ENCODE data around the gene F2R. TPM values are rescaled to one million over a fixed set of nuclear protein-coding genes. Genes with fewer than 3 reads are reported as not detected.
"Not testable (repeated sequence)": the region's sequence is repeated elsewhere in the genome, so short reads cannot be mapped to it uniquely, and the experiment has no call there.

The F2R gene
- polyA plus RNA-seq, 4 donors, result 54.0 to 68.6 (median 61.3) TPM

- no peak for DNase-seq (ENCODE audit: low read depth in 4 of 4, low spot score in 2 of 4)
Measured at GRCh38 chr5:76717222-76718083, 1.5 kb downstream of the F2R start.

GRCh38 chr5:76718381-76718832, 2.5 kb downstream of the F2R start:
- DNase-seq (ENCODE audit: low read depth in 4 of 4, low spot score in 2 of 4), result no peak

GRCh38 chr5:76718880-76719279, 3.0 kb downstream of the F2R start:
- DNase-seq (ENCODE audit: low read depth in 4 of 4, low spot score in 2 of 4), result no peak

- DNase-seq (ENCODE audit: low read depth in 4 of 4, low spot score in 2 of 4), result no peak
Measured at GRCh38 chr5:76720988-76721569, 5.2 kb downstream of the F2R start.

- no peak for DNase-seq (ENCODE audit: low read depth in 4 of 4, low spot score in 2 of 4)
Measured at GRCh38 chr5:76723266-76723665, 7.3 kb downstream of the F2R start.

- no peak for DNase-seq (ENCODE audit: low read depth in 4 of 4, low spot score in 2 of 4)
Measured at GRCh38 chr5:76723906-76724305, 8.0 kb downstream of the F2R start.

- DNase-seq (ENCODE audit: low read depth in 4 of 4, low spot score in 2 of 4), result no peak
Measured at GRCh38 chr5:76724871-76725270, 8.9 kb downstream of the F2R start.

GRCh38 chr5:76728965-76729364, 13.0 kb downstream of the F2R start:
- DNase-seq (ENCODE audit: low read depth in 4 of 4, low spot score in 2 of 4), result no peak

- no peak for DNase-seq (ENCODE audit: low read depth in 4 of 4, low spot score in 2 of 4)
Measured at GRCh38 chr5:76729373-76730290, 13.7 kb downstream of the F2R start.

GRCh38 chr5:76732405-76733048, 16.6 kb downstream of the F2R start:
- DNase-seq (ENCODE audit: low read depth in 4 of 4, low spot score in 2 of 4), result no peak

GRCh38 chr5:76733049-76733417, 17.1 kb downstream of the F2R start:
- no peak for DNase-seq (ENCODE audit: low read depth in 4 of 4, low spot score in 2 of 4)

GRCh38 chr5:76735762-76736545, 20.0 kb downstream of the F2R start:
- DNase-seq (ENCODE audit: low read depth in 4 of 4, low spot score in 2 of 4), result no peak

GRCh38 chr5:76736679-76737556, 21.0 kb downstream of the F2R start:
- DNase-seq (ENCODE audit: low read depth in 4 of 4, low spot score in 2 of 4), result no peak

GRCh38 chr5:76737846-76738245, 21.9 kb downstream of the F2R start:
- no peak for DNase-seq (ENCODE audit: low read depth in 4 of 4, low spot score in 2 of 4)

GRCh38 chr5:76741506-76741905, 25.6 kb downstream of the F2R start:
- not testable (repeated sequence) for DNase-seq (ENCODE audit: low read depth in 4 of 4, low spot score in 2 of 4)

- no peak for DNase-seq (ENCODE audit: low read depth in 4 of 4, low spot score in 2 of 4)
Measured at GRCh38 chr5:76742583-76742982, 26.7 kb downstream of the F2R start.

GRCh38 chr5:76744632-76745031, 28.7 kb downstream of the F2R start:
- DNase-seq (ENCODE audit: low read depth in 4 of 4, low spot score in 2 of 4), result no peak

GRCh38 chr5:76745670-76746069, 29.7 kb downstream of the F2R start:
- no peak for DNase-seq (ENCODE audit: low read depth in 4 of 4, low spot score in 2 of 4)

GRCh38 chr5:76746677-76747076, 30.8 kb downstream of the F2R start:
- no peak for DNase-seq (ENCODE audit: low read depth in 4 of 4, low spot score in 2 of 4)
